GM12892 (cell line): ENCODE measurements around the gene CDH23.

ENCODE experiments used
- DNase-seq: peaks from one replicate; pipeline ENCODE4 v3.0.0; 2011; ENCODE audit not compliant: insufficient read length
- FAIRE-seq: peaks from 2 replicates; lab custom pipeline; 2011; peaks lifted over from hg19 to GRCh38; lab: Jason Lieb, UNC
- POLR2A ChIP-seq: IDR thresholded peaks from 2 replicates; pipeline ENCODE4 v1.6.1; 2011; ENCODE audit warnings: low read depth, low read length, control low read depth
- POLR2AphosphoS5 ChIP-seq: IDR thresholded peaks from 2 replicates; pipeline ENCODE4 v1.6.1; 2011; ENCODE audit warnings: low read depth, low read length, control low read depth
- TAF1 ChIP-seq: IDR thresholded peaks from 2 replicates; pipeline ENCODE4 v1.6.1; 2011; ENCODE audit warnings: low read depth, mild to moderate bottlenecking, control low read depth, low read length, borderline replicate concordance

CDH23 gene

DNA sequence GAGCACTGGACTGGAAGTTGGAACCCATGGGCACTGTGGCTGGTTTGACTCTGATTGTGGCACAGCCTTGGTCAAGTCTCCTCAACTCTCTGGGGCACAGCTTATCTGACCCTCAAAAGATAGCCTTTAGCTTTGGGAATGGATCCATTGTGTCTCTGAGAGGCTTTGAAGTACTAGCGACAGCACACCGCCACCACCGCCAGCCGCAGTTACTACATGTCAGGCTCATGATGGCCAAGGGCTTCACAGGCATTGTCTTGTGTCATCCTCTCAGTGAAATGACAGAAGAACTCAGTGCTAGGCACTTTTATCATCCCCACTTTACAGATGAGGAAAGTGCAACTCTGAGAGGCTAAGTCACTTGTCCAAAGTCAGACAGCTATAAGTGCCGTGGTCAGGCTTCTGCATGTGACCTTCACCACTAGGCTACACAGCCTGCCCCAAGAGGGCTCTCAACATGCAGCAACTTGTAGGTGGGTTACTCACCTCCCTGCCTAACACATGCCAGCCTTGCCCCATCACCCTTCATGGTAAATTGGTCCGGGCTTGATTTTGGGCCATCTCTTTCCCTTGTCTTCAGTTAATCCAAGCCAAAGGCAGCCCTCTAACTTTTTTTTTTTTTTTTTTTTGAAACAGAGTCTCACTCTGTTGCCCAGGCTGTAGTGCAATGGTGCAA lies 278.7 kb downstream of the CDH23 start:
- DNase-seq (no peak), FAIRE-seq (no peak)
- TF ChIP-seq POLR2A (no peak), POLR2AphosphoS5 (no peak)

DNA sequence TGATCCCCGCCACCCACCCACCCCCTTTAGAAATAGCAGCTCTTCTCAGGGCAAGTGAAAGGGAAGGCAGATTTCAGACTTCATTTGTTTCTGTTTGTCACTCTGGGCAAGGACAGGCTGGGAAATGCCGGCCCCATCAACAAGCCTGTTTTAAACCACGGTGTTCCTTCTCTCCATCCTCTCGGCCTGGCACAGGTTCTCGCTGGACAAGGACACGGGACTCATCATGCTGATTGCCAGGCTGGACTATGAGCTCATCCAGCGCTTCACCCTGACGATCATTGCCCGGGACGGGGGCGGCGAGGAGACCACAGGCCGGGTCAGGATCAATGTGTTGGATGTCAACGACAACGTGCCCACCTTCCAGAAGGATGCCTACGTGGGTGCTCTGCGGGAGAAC lies 280.5 kb downstream of the CDH23 start:
- TF ChIP-seq POLR2A (no peak), POLR2AphosphoS5 (no peak), TAF1 (no peak)
- FAIRE-seq = no peak
- no peak for DNase-seq

DNA sequence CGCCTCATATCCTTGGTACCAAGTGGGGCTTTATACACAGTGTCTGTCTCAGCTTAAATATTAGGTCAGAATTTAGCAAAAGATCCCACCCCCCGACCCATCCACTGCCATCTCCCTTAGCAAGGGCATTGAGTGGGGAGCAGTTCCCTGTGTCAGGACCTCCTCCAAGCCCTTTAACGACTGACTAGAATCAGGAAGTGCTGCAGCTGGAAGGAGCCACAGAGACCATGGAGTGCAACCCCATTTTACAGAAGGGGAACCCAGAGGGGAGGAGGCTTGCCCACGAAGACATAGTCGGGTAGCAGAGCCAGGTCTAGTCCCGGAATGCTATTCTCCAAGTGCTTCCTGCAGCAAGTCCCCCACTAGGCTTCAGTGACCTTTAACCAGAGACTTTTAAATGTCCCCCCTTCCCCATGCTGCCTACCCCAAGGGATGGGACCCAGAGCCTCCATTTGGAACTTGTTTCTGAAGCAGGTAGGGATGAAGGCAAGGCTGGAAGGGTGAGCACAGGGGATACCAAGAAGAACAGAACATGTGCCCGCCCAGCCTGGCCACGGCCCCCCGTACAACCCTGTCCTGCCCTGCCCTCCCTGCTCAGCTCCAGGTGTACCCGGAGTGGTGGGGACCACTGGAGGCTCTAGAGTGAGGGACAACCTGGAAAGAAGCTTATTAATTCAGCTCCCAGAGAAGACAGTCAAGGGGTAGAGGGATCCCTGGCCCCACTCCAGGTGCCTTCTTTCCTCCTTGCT lies 281.5 kb downstream of the CDH23 start:
- no peak for FAIRE-seq
- TF ChIP-seq POLR2A (no peak), POLR2AphosphoS5 (no peak), TAF1 (no peak)
- no peak for DNase-seq

DNA sequence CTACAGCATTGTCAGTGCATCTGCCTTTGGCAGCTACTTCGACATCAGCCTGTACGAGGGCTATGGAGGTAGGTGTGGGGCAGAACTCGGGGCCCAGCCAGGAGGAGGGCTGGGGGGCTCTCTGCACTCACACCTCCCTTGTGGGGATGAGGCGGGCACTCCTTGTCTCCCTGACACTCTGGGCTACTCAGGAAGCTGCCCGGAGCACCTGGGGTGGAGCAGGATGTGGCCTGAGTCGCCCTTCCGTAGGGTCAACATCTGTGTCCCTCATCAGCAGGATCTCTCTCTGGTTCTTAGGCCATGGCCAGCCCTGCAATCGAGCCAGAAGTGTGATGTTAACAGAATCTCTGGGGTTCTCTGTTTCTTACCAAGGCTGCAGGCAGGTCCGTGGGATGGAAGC lies 282.7 kb downstream of the CDH23 start:
- no peak for TF ChIP-seq TAF1
- TF ChIP-seq POLR2AphosphoS5 = no peak
- no peak for TF ChIP-seq POLR2A
- DNase-seq (no peak), FAIRE-seq (no peak)

DNA sequence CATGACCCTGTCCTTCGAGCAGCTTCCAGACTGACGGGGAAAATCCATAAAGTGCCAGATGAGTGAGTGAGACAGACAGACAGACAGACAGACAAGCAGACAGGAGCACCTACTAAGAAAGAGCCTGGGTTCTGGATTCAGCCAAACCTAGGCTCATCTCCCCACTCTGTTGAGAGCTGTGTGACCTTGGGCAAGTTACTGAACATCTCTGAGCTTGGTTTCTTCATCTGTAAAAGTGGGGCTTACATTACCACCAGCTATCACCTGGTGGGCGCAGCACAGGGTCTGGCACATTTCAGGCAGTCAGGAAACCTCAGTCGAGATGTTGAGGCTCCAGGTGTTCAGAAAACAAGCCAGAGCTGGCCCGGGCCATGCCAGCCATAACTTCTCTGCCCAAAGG lies 285.3 kb downstream of the CDH23 start:
- FAIRE-seq (no peak), DNase-seq (no peak)
- TF ChIP-seq POLR2AphosphoS5 (no peak), POLR2A (no peak), TAF1 (no peak)

DNA sequence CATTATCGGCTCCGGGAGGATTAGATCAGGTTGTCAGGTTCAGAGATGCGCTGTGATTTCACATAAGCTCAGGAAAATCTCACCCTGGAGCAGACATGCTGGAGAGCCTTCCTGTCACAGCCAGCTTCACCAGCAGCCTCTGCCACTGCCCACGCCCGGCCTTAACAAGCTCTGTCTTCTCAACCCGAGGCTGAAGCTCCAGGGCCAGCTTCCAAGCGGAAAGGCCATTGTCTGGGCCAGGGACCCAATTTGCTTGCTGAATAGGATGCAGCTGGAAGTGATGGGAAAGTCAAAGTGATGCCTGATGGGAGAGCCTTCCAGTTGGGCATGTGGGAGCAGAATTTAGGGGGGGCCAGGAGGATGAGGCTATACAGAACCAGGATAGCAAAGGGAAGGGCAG lies 286.6 kb downstream of the CDH23 start:
- no peak for TF ChIP-seq TAF1
- no peak for TF ChIP-seq POLR2AphosphoS5
- TF ChIP-seq POLR2A = no peak
- DNase-seq (no peak), FAIRE-seq (no peak)

DNA sequence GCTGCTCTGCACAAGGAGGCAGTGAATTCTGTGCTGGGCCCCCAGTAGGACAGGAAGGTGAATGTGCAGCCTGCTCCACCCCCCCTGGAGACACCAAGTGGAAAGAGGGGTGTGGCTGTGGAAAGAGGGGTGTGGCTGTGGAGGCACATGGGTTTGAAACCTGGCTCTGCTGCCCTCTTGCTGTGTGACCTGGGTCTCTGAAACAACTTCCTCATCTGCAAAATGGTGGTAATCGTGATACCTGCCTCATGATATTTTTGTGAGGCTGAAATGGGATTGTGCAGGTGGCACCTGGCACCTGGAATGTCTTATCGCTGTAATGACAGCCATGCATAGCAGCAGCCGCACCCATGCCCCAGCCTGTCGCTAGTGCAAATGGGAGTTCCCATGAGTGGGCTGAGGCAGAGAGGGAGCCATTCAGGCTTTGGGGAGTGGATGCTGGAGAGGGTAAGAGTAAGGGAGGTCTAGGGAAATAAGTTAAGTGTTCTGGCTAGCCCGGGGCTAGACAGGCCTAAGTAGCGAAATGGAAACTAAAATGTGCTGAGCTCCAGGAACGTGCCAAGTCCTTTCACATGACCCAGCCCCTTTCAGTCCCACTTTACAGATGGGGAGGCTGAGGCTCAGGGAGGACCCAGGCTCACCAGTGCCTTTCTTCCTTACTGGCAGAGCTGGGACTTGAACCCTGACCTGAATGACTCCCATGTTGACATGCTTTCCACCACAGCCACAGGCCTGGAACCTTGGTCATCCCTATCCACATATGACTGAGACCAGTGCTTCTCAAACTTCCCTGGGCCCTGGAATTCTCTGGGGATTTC lies 287.8 kb downstream of the CDH23 start:
- DNase-seq = no peak
- TF ChIP-seq TAF1 (no peak), POLR2AphosphoS5 (no peak), POLR2A (no peak)
- FAIRE-seq = no peak

DNA sequence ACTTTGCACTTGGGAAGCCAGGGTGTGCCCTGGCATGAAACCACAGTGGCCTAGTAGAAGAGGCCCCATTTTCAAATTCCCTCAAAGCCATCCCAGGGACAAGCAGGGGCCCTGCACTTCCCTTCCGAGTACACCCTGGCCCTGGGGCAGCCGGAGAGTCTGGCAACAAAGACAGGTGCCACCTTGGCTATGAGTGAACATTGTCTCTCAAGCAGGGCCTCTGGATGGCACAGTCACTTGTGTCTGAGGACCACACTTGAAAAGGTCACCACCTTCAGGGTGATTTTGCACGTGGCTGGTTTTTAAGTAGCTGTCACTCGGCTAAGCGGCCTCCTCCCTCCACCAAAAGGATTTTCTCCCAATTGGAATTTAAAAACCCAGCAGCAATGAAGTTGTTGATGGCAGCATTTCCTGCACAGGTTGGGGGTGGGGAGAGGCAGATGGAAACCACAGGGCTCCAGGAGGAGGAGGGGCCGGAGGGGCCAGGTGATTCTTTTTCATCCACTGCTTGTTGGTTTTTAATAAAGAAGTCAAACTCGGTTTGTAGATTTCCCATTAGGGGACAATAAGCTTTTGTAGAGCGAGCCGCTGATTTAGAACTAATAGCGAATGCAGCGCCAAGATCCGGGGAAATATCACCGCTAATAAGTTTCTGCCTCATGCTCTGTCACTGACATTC lies 289.0 kb downstream of the CDH23 start:
- FAIRE-seq = no peak
- DNase-seq = no peak

DNA sequence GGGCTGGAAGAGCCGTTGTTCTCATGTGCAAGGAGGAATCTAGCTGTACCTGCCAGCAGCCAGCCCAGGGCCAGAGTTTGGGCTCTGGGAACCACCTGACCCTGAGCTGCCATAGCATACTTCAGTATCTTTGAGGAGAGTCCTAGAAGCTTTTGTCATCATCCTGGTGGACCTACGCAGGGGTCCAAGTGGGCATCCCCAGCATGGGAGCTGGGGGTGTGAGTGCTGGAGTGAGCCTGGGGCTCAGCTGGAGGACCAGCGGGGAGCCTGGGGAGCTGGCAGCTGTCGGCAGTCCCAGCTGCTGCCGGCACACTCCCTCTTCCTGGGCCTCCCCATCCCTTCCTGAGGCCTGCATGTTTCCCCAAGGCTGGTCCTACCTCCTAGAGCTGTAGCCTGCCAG lies 290.4 kb downstream of the CDH23 start:
- FAIRE-seq (no peak), DNase-seq (no peak)
- TF ChIP-seq POLR2AphosphoS5 (no peak), TAF1 (no peak), POLR2A (no peak)

More for the DNA sequence above, 289.0 kb downstream of the CDH23 start:
- TF ChIP-seq POLR2AphosphoS5 (no peak), POLR2A (no peak), TAF1 (no peak)

DNA sequence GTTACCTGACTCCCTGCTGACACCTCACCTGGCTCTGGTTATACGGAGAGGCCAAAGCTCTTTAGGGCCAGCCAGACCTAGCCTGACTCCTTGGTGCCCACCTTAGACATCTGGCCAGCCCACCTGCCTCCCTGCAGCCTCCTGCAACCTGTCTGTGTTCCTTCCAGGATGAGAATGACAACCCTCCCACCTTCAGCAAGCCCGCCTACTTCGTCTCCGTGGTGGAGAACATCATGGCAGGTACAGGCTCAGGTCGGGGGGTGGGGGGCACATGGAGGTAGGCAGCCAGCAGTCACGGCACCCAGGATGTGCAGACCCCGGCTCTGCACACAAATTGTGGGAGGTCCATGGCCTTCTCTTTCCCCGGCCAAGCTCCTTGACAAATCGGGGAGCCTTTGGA lies 290.8 kb downstream of the CDH23 start:
- FAIRE-seq (no peak), DNase-seq (no peak)
- TF ChIP-seq POLR2A (no peak), POLR2AphosphoS5 (no peak), TAF1 (no peak)

DNA sequence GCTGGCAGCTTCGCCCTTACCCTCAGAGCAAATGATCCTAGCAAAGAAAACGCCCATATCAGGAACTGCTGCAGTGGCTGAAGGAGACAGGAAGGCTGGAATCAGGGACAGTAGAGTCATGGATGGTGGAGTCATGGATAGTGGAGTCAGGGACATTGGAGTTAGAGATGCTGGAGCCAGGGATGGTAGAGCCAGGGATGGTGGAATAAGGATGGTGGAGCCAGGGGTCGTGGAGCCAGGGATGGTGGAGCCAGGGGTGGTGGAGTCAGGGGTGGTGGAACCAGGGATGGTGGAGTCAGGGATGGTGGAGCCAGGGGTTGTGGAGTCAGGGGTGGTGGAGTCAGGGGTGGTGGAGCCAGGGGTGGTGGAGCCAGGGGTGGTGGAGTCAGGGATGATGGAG lies 291.5 kb downstream of the CDH23 start:
- no peak for FAIRE-seq
- DNase-seq = no peak
- TF ChIP-seq POLR2AphosphoS5 (no peak), TAF1 (no peak), POLR2A (no peak)

DNA sequence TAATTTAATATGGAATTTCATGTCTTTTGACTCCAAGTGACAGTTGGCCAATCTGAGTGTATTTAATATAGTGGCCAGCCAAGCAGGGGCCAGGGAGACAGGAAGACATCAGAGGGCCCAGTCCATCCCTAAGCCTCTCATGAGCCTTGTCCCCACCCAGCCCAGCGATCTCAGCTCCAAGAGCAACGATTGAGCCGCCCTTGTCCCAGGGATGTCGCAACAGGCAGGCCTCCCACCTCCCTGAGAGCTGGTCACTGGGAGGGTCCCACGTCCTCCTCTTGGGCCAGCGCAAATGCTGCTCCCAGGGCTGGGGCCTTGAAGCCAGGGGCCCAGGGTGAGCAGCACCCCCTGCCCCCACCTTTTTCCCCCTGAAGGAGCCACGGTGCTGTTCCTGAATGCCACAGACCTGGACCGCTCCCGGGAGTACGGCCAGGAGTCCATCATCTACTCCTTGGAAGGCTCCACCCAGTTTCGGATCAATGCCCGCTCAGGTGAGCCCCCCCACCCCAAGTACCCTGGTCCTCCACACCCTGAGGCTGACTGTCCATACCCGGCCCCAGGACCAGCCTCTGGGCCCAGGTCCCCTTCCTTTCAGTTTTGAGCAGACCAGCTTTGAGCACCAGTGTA lies 293.5 kb downstream of the CDH23 start:
- FAIRE-seq (no peak), DNase-seq (no peak)
- TF ChIP-seq POLR2A = no peak
- no peak for TF ChIP-seq TAF1
- no peak for TF ChIP-seq POLR2AphosphoS5
